Measurements from ENCODE around the gene CBLL1. TPM values are rescaled to one million over a fixed set of nuclear protein-coding genes. Genes with fewer than 3 reads are reported as not detected.

The CBLL1 gene
- polyA plus RNA-seq, 1 of the 3 experiments (the other 2 are of a cell fraction): 28.8 TPM

DNA sequence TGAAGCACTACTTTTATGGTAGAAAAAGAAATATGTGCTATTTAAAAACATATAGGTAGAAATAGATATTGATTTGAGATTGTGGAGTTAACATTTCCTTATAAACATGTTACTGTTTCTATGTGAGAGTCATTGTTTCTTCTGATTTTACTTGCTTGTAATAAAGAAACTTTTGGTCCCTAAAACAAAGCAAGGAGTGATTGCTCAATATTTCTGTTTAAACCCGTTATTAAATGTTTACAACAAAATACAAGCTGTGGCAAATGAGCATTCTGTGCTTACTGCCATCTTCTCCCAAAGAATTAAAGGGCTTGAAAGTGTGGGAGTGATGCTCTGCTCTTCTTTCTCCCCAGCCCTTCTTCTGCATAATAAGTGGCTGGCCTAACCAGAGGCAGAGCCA, 22.7 kb upstream of the CBLL1 start:
- no peaks in the 10 kb centered on the region for H3K36me3 ChIP-seq (replicated peaks in 1 of 2; ENCODE audit: control insufficient read depth in 1 of 2, insufficient read depth in 2 of 2, low read length in 1 of 2)
- H3K9me3 ChIP-seq: no peaks in the 10 kb centered on the region
- no peaks in the 10 kb centered on the region for H3K9me2 ChIP-seq
- H2AFZ ChIP-seq (ENCODE audit: low read depth): no peak overlapping the region
- H3K4me3 ChIP-seq (ENCODE audit: low read depth in 2 of 2, low read length in 1 of 2): no peak overlapping the region
- no peaks in the 10 kb centered on the region for H3F3A ChIP-seq (replicated peaks; ENCODE audit: insufficient read depth)
- no peak overlapping the region for H3K9ac ChIP-seq
- no peak overlapping the region for H3K27ac ChIP-seq (ENCODE audit: low read depth in 2 of 2, low read length in 1 of 2)
- H4K20me1 ChIP-seq (ENCODE audit: insufficient read depth): no peaks in the 10 kb centered on the region
- WGBS (ENCODE audit: low lambda C conversion rate): 78% methylated on average over 1 of the region's 1 CpG
- no peaks in the 10 kb centered on the region for H3K27me3 ChIP-seq (ENCODE audit: insufficient read depth)
- no peak for DNase-seq
- ChIA-PET POLR2A (no interaction called here), CTCF (interaction anchor here (0.6 to 1.0 kb wide), 2 partner anchors 259 to 574 kb away, joined by 3 to 4 read pairs; no protein-coding TSS in a partner anchor)
- TF ChIP-seq POLR2AphosphoS5 (IDR thresholded peaks at IDR 0.05; ENCODE audit: low read depth, low read length): no peak
- TF ChIP-seq RAD21 (IDR thresholded peaks at IDR 0.05; ENCODE audit: low read length): no peak
- TF ChIP-seq, protein P1, sequence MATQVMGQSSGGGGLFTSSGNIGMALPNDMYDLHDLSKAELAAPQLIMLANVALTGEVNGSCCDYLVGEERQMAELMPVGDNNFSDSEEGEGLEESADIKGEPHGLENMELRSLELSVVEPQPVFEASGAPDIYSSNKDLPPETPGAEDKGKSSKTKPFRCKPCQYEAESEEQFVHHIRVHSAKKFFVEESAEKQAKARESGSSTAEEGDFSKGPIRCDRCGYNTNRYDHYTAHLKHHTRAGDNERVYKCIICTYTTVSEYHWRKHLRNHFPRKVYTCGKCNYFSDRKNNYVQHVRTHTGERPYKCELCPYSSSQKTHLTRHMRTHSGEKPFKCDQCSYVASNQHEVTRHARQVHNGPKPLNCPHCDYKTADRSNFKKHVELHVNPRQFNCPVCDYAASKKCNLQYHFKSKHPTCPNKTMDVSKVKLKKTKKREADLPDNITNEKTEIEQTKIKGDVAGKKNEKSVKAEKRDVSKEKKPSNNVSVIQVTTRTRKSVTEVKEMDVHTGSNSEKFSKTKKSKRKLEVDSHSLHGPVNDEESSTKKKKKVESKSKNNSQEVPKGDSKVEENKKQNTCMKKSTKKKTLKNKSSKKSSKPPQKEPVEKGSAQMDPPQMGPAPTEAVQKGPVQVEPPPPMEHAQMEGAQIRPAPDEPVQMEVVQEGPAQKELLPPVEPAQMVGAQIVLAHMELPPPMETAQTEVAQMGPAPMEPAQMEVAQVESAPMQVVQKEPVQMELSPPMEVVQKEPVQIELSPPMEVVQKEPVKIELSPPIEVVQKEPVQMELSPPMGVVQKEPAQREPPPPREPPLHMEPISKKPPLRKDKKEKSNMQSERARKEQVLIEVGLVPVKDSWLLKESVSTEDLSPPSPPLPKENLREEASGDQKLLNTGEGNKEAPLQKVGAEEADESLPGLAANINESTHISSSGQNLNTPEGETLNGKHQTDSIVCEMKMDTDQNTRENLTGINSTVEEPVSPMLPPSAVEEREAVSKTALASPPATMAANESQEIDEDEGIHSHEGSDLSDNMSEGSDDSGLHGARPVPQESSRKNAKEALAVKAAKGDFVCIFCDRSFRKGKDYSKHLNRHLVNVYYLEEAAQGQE (IDR thresholded peaks at IDR 0.05; ENCODE audit: low read depth, low read length): no peak
- no peak for TF ChIP-seq SMC3 (IDR thresholded peaks at IDR 0.05; ENCODE audit: low read depth, low read length)
- no peak for TF ChIP-seq EZH2phosphoT487 (IDR thresholded peaks at IDR 0.05; ENCODE audit: borderline replicate concordance, low read depth)
- TF ChIP-seq RXRA (IDR thresholded peaks at IDR 0.05; ENCODE audit: borderline replicate concordance, low read depth): no peak
- TF ChIP-seq EP300 (IDR thresholded peaks at IDR 0.05; ENCODE audit: borderline replicate concordance in 1 of 2, low read depth in 1 of 2, low read length in 1 of 2): no peak
- TF ChIP-seq TEAD4 (IDR thresholded peaks at IDR 0.05; ENCODE audit: borderline replicate concordance, insufficient read depth): no peak
- H3K79me2 ChIP-seq (ENCODE audit: insufficient read depth): no peaks in the 10 kb centered on the region
- H3K4me2 ChIP-seq: no peak overlapping the region
- H3K4me1 ChIP-seq (ENCODE audit: control insufficient read depth in 1 of 2, insufficient read depth in 2 of 2, low read depth in 1 of 2, low read length in 1 of 2): no peaks in the 10 kb centered on the region

DNA sequence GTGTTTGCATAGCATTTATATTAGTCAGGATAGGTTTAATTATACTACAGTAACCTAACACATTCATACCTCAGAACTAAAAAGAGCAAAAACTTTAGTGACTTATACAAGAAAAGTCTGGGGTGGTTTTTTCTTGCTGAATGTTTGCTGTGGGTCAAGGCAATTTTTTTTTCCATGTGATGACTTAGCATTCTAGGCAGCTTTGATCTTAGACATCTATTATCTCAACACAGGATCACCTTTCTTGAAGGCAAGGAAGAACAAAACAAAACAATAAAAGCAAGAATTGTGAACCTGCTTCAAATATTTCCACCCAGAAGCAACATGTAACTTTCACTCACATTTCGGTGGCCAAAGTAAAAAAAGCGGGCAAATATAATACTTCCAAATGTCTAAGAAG, 20.7 kb upstream of the CBLL1 start:
- CTCF ChIA-PET: interaction anchor here (0.8 to 8.0 kb wide), 11 partner anchors 11 to 775 kb away, joined by 3 to 92 read pairs (median 4); no protein-coding TSS in a partner anchor
- Histone ChIP-seq H3K9ac (no peak overlapping the region), H3K9me2 (no peaks in the 10 kb centered on the region), H2AFZ (ENCODE audit: low read depth) (no peak overlapping the region), H3K27ac (ENCODE audit: low read depth in 2 of 2, low read length in 1 of 2) (no peak overlapping the region), H3K4me3 (ENCODE audit: low read depth in 2 of 2, low read length in 1 of 2) (no peak overlapping the region), H3K4me1 (ENCODE audit: control insufficient read depth in 1 of 2, insufficient read depth in 2 of 2, low read depth in 1 of 2, low read length in 1 of 2) (no peaks in the 10 kb centered on the region), H3K4me2 (no peak overlapping the region), H3F3A (replicated peaks; ENCODE audit: insufficient read depth) (no peaks in the 10 kb centered on the region), H3K79me2 (ENCODE audit: insufficient read depth) (no peaks in the 10 kb centered on the region), H3K27me3 (ENCODE audit: insufficient read depth) (no peaks in the 10 kb centered on the region), H3K36me3 (replicated peaks in 1 of 2; ENCODE audit: control insufficient read depth in 1 of 2, insufficient read depth in 2 of 2, low read length in 1 of 2) (no peaks in the 10 kb centered on the region), H3K9me3 (no peaks in the 10 kb centered on the region), H4K20me1 (ENCODE audit: insufficient read depth) (no peaks in the 10 kb centered on the region)
- 92% methylated on average over 2 of the region's 2 CpGs for WGBS (ENCODE audit: low lambda C conversion rate)
- no peak for DNase-seq
- POLR2A ChIA-PET: no interaction called here
- TF ChIP-seq CHD2 (IDR thresholded peaks at IDR 0.05; ENCODE audit: low read length, partially characterized antibody): no peak
- TF ChIP-seq SMC3 (IDR thresholded peaks at IDR 0.05; ENCODE audit: low read depth, low read length): no peak
- no peak for TF ChIP-seq MXI1 (IDR thresholded peaks at IDR 0.05; ENCODE audit: low read depth, low read length)
- no peak for TF ChIP-seq TAF1 (IDR thresholded peaks at IDR 0.05; ENCODE audit: borderline replicate concordance, low read depth, low read length)
- TF ChIP-seq, protein P2, sequence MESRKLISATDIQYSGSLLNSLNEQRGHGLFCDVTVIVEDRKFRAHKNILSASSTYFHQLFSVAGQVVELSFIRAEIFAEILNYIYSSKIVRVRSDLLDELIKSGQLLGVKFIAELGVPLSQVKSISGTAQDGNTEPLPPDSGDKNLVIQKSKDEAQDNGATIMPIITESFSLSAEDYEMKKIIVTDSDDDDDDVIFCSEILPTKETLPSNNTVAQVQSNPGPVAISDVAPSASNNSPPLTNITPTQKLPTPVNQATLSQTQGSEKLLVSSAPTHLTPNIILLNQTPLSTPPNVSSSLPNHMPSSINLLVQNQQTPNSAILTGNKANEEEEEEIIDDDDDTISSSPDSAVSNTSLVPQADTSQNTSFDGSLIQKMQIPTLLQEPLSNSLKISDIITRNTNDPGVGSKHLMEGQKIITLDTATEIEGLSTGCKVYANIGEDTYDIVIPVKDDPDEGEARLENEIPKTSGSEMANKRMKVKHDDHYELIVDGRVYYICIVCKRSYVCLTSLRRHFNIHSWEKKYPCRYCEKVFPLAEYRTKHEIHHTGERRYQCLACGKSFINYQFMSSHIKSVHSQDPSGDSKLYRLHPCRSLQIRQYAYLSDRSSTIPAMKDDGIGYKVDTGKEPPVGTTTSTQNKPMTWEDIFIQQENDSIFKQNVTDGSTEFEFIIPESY (IDR thresholded peaks at IDR 0.05; ENCODE audit: borderline replicate concordance, low read depth): no peak
- no peak for TF ChIP-seq JUND (IDR thresholded peaks at IDR 0.05)
- TF ChIP-seq NRF1 (IDR thresholded peaks at IDR 0.05; ENCODE audit: low read depth, low read length): no peak
- no peak for TF ChIP-seq EP300 (IDR thresholded peaks at IDR 0.05; ENCODE audit: borderline replicate concordance in 1 of 2, low read depth in 1 of 2, low read length in 1 of 2)
- no peak for TF ChIP-seq POLR2AphosphoS5 (IDR thresholded peaks at IDR 0.05; ENCODE audit: low read depth, low read length)
- TF ChIP-seq, protein P1 (IDR thresholded peaks at IDR 0.05; ENCODE audit: low read depth, low read length): no peak
- TF ChIP-seq, protein P3, sequence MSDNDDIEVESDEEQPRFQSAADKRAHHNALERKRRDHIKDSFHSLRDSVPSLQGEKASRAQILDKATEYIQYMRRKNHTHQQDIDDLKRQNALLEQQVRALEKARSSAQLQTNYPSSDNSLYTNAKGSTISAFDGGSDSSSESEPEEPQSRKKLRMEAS (IDR thresholded peaks at IDR 0.05; ENCODE audit: low read depth): no peak
- TF ChIP-seq NFIC (IDR thresholded peaks at IDR 0.05; ENCODE audit: borderline replicate concordance): no peak

Data from SK-N-SH (cell line).